ENCODE measurements around the gene CSNK1D. TPM values are rescaled to one million over a fixed set of nuclear protein-coding genes. Genes with fewer than 3 reads are reported as not detected.

CSNK1D gene
- total and polyA plus RNA-seq, 10 of the 15 experiments (the other 5 are each of a cell fraction or from before 2014, with no cell fraction given): 5.7 to 105 (median 58.1) TPM

DNA sequence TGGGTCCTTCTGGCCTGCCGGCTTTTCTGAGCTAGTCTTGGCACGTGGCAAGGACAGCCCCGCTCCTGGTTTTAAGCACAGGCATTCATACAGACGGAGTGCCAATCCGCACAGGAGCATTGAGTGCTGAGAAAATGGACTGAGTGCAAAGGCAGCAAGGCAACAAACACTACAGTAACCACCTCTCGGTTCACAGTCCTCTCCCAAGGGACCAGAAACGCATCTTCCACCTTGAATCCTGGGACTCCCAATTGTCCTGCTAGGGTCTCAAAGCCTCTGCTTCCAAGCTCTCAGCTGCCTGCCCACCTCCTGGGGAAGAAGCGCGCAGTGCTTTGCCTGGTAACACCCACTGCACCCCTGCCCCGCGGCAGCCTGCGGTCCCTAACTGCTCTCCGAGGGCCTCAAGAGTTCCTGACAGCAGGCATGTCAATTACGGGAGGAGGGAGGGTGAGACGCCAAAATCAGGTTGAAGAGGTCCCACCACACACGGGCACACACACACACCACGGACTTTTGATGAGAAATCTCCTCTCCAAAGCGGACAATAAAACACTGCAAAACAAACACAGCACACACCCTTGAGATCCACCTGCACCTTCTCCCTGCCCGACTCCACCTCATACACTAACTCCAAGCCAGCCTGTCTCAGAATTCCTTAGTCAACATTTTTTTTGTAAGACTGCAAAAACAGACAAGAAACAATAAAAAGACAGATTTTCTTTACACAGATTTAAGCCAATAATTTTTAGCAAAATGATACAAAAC, 29.7 kb downstream of the CSNK1D start:
- no peak for ATAC-seq
- TSS peak; percentile 47 for BruUV-seq (replicated peaks)
- H3K27me3 ChIP-seq (replicated peaks in 1 of 2; ENCODE audit: control insufficient read depth in 2 of 2, insufficient read depth in 2 of 2, low read length in 1 of 2): no peaks in the 10 kb centered on the region
- in situ Hi-C loops (cut with MboI) (no loop called here), intact Hi-C loops (cut with micrococcal nuclease; ENCODE audit: unreplicated experiment) (loop anchor here (1.0 kb wide), 1 partner anchor 77 kb away; no protein-coding TSS in a partner anchor)
- H3K27ac ChIP-seq (ENCODE audit: control insufficient read depth, insufficient read depth): no peak overlapping the region
- H3K9ac ChIP-seq (ENCODE audit: control insufficient read depth, insufficient read depth, low read length): no peak overlapping the region
- no peak overlapping the region for H3K4me2 ChIP-seq (ENCODE audit: control insufficient read depth, insufficient read depth)
- no peaks in the 10 kb centered on the region for H3K79me2 ChIP-seq (ENCODE audit: control insufficient read depth, insufficient read depth, low read length)
- peaks cover 5% of the 10 kb centered on the region for H4K20me1 ChIP-seq (ENCODE audit: control insufficient read depth, insufficient read depth)
- ChIA-PET RAD21 (ENCODE audit: unreplicated experiment) (interaction anchor here (2.6 kb wide), 1 partner anchor 38 kb away, joined by 10 read pairs; no protein-coding TSS in a partner anchor), SMC1A (ENCODE audit: uncharacterized antibody, unreplicated experiment) (no interaction called here), POLR2A (interaction anchor here (0.8 to 1.2 kb wide), 2 partner anchors 49 to 55 kb away, joined by 3 read pairs; no protein-coding TSS in a partner anchor), CTCF (interaction anchor here (0.6 kb wide), 1 partner anchor 57 kb away, joined by 3 read pairs; no protein-coding TSS in a partner anchor)
- no peak overlapping the region for H3K4me3 ChIP-seq
- no peaks in the 10 kb centered on the region for H3K9me3 ChIP-seq (replicated peaks; ENCODE audit: control insufficient read depth, insufficient read depth, low read length)
- peaks cover 14% of the 10 kb centered on the region for H3K4me1 ChIP-seq (ENCODE audit: control insufficient read depth, insufficient read depth, low read length)
- peaks cover 33 to 60% of the 10 kb centered on the region in 2 experiments for H3K36me3 ChIP-seq (ENCODE audit: control insufficient read depth in 2 of 2, insufficient read depth in 2 of 2, low read length in 1 of 2)
- no peak for DNase-seq (ENCODE audit: low read depth, low spot score)
- FAIRE-seq: no peak
- 80% methylated on average over 17 of the region's 19 CpGs for WGBS (ENCODE audit: insufficient coverage, insufficient replicate concordance, low lambda C conversion rate, missing lambda C conversion rate)
- H2AFZ ChIP-seq (ENCODE audit: control insufficient read depth, low read depth, low read length): no peak overlapping the region
- TF ChIP-seq USF1 (IDR thresholded peaks at IDR 0.05; ENCODE audit: borderline replicate concordance, extremely low read length, insufficient read depth, low read depth, low read length) (no peak), POU2F2 (IDR thresholded peaks at IDR 0.05; ENCODE audit: borderline replicate concordance, low read depth, low read length) (peak; percentile 42; the same call in 1 of the 3 replicates), PAX8 (IDR thresholded peaks at IDR 0.05) (no peak), TCF7 (IDR thresholded peaks at IDR 0.05; ENCODE audit: borderline replicate concordance) (no peak), CEBPZ (IDR thresholded peaks at IDR 0.05; ENCODE audit: low read depth, low read length) (no peak), WRNIP1 (IDR thresholded peaks at IDR 0.05; ENCODE audit: borderline replicate concordance, low read depth, low read length) (no peak), POLR2A (IDR thresholded peaks at IDR 0.05; ENCODE audit: low read depth, low read length) (0 out of 2 replicates have a peak, but pooled peaks have one; percentile 46), NFIC (IDR thresholded peaks at IDR 0.05; ENCODE audit: low read depth, low read length) (no peak), REST (IDR thresholded peaks at IDR 0.05; ENCODE audit: low read depth, low read length) (no peak), TCF3 (IDR thresholded peaks at IDR 0.05; ENCODE audit: borderline replicate concordance, insufficient read depth, low read depth, low read length) (0 out of 2 replicates have a peak, but pooled peaks have one; percentile 22), EGR1 (IDR thresholded peaks at IDR 0.05; ENCODE audit: borderline replicate concordance in 1 of 2, low read depth in 2 of 2, low read length in 2 of 2) (no peak), GABPA (IDR thresholded peaks at IDR 0.05; ENCODE audit: low read depth) (no peak), BRCA1 (IDR thresholded peaks at IDR 0.05; ENCODE audit: low read depth, low read length) (no peak), NBN (IDR thresholded peaks at IDR 0.05) (no peak), ZZZ3 (IDR thresholded peaks at IDR 0.05; ENCODE audit: control insufficient read depth, insufficient read length, low read depth) (no peak), KDM1A (IDR thresholded peaks at IDR 0.05; ENCODE audit: borderline replicate concordance) (no peak)

Measured in GM12878 (cell line).